Epithelial cell of prostate (primary cell): ENCODE data around the gene HHATL.

Experiments
- DNase-seq: peaks from one replicate; pipeline ENCODE4 v3.0.0-alpha.2; 2011; ENCODE audit warnings: low read depth, low spot score
- H3K27ac ChIP-seq: fragments of 450-650 bp; 2 replicates; pipeline ENCODE4 v1.5.1; 2017; ENCODE audit warnings: mild to moderate bottlenecking

The HHATL gene

GRCh38 chr3:42714171-42714852, 11.7 kb upstream of the HHATL start:
- no peak for DNase-seq
- no peak overlapping the region for H3K27ac ChIP-seq

GRCh38 chr3:42713747-42714146, 11.1 kb upstream of the HHATL start:
- DNase-seq, result no peak
- no peak overlapping the region for H3K27ac ChIP-seq

GRCh38 chr3:42712688-42713372, 10.2 kb upstream of the HHATL start:
- no peak overlapping the region for H3K27ac ChIP-seq
- DNase-seq, result no peak

GRCh38 chr3:42712344-42712648, 9.7 kb upstream of the HHATL start:
- DNase-seq, result no peak
- no peak overlapping the region for H3K27ac ChIP-seq

- no peak for DNase-seq
- H3K27ac ChIP-seq, result no peak overlapping the region
These were observed 9.1 kb upstream of the HHATL start for GRCh38 chr3:42711491-42712343.

GRCh38 chr3:42710323-42711021, 7.9 kb upstream of the HHATL start:
- no peak overlapping the region for H3K27ac ChIP-seq
- DNase-seq, result no peak

GRCh38 chr3:42709621-42710020, 7.0 kb upstream of the HHATL start:
- H3K27ac ChIP-seq, result no peak overlapping the region

GRCh38 chr3:42708611-42709151, 6.1 kb upstream of the HHATL start:
- H3K27ac ChIP-seq, result no peak overlapping the region
- DNase-seq, result no peak

More at GRCh38 chr3:42709621-42710020, 7.0 kb upstream of the HHATL start:
- DNase-seq, result no peak

- H3K27ac ChIP-seq, result no peak overlapping the region
- DNase-seq, result no peak
These were observed 5.2 kb upstream of the HHATL start for GRCh38 chr3:42707620-42708355.

- no peak overlapping the region for H3K27ac ChIP-seq
- no peak for DNase-seq
These were observed 4.4 kb upstream of the HHATL start for GRCh38 chr3:42706721-42707619.

- H3K27ac ChIP-seq, result no peak overlapping the region
- no peak for DNase-seq
These were observed 3.5 kb upstream of the HHATL start for GRCh38 chr3:42705962-42706585.

- no peak overlapping the region for H3K27ac ChIP-seq
- DNase-seq, result no peak
These were observed 2.6 kb upstream of the HHATL start for GRCh38 chr3:42705058-42705767.

- no peak for DNase-seq
- no peak overlapping the region for H3K27ac ChIP-seq
These were observed 1.7 kb upstream of the HHATL start for GRCh38 chr3:42704136-42704841.

- DNase-seq, result no peak
- no peak overlapping the region for H3K27ac ChIP-seq
These were observed 1.1 kb upstream of the HHATL start for GRCh38 chr3:42703695-42704025.

GRCh38 chr3:42702982-42703694, 540 bp upstream of the HHATL start:
- H3K27ac ChIP-seq, result no peak overlapping the region
- no peak for DNase-seq

GRCh38 chr3:42701371-42702065, 1.1 kb downstream of the HHATL start:
- DNase-seq, result no peak

More at GRCh38 chr3:42701371-42702065, 1.1 kb downstream of the HHATL start:
- H3K27ac ChIP-seq, result no peak overlapping the region
